H1 (cell line): Measurements from ENCODE around the gene TRMT6. TPM values are rescaled to one million over a fixed set of nuclear protein-coding genes. Genes with fewer than 3 reads are reported as not detected.

Experiments
- ATF3 ChIP-seq: IDR thresholded peaks from 2 replicates; pipeline ENCODE4 v1.6.1; 2011; ENCODE audit warnings: low read depth, mild to moderate bottlenecking, low read length; ENCODE audit not compliant: insufficient read depth
- CHD2 ChIP-seq: IDR thresholded peaks from 2 replicates; pipeline ENCODE4 v1.6.1; 2012; ENCODE audit warnings: low read length, improper control_type of control experiment
- EZH2 ChIP-seq: fragments of 200-600 bp; sonication (generic); IDR thresholded peaks from 2 replicates; pipeline ENCODE4 v1.7.1; 2012; ENCODE audit warnings: low read depth, mild to moderate bottlenecking, moderate library complexity, low read length, inconsistent platforms; ENCODE audit not compliant: severe bottlenecking
- RXRA ChIP-seq: IDR thresholded peaks from 2 replicates; pipeline ENCODE4 v1.6.1; 2011; ENCODE audit warnings: low read depth, mild to moderate bottlenecking, low read length, moderate library complexity; ENCODE audit not compliant: insufficient read depth
- SP1 ChIP-seq: IDR thresholded peaks from 2 replicates; pipeline ENCODE4 v1.6.1; 2011; ENCODE audit warnings: low read depth, low read length
- polyA plus RNA-seq, 7 experiments: library from polyadenylated mRNA; depleted of rRNA in 3 of 7; stranded (reverse) in 5 of 7; unstranded in 2 of 7; fragments of >200 nt in 5 of 7; fragments of 200-250 nt in 2 of 7; gene quantifications; 1 replicate in 5 of 7; 2 replicates in 1 of 7; 4 replicates in 1 of 7; pipeline versions ENCODE4 v1.2.1 to v1.2.3, GENCODE V29; 2011 to 2013; ENCODE audit warnings: missing spikeins in 2 of 7, mixed read lengths in 2 of 7
- total RNA-seq: library from RNA; stranded (reverse); fragmentation: NEBNext Ultra II Directional; extraction: Animal tissue kit (Norgen Biotek cat#: 25700); gene quantifications from 2 replicates; pipeline ENCODE4 v1.2.1, GENCODE V29; 2021

TRMT6 gene
- total and polyA plus RNA-seq, 2 of the 8 experiments (the other 6 are each of a cell fraction or from before 2014, with no cell fraction given): 6.9 to 23.3 TPM

GRCh38 chr20:5900908-5901307 is 49.4 kb downstream of the TRMT6 start (continued):
- TF ChIP-seq ATF3: no peak
- TF ChIP-seq RXRA: no peak
- TF ChIP-seq CHD2: no peak
- TF ChIP-seq SP1: no peak
- no peak for TF ChIP-seq EZH2
- TF ChIP-seq, all 59 proteins: peak for 0
